NCI-H2171 (cell line): ENCODE measurements around the gene MXD4.

Experiments
- DNase-seq: peaks from one replicate; lab custom pipeline; 2025; lab: John Stamatoyannopoulos, UW

The MXD4 gene

GRCh38 chr4:2262145-2262943 lies 435 bp upstream of the MXD4 start:
- DNase-seq = peak; percentile 93

- DNase-seq = no peak
Observed at GRCh38 chr4:2261110-2261852, 628 bp downstream of the MXD4 start.

GRCh38 chr4:2260344-2261109 lies 1.4 kb downstream of the MXD4 start:
- no peak for DNase-seq

- no peak for DNase-seq
Observed at GRCh38 chr4:2259541-2260343, 2.2 kb downstream of the MXD4 start.

- DNase-seq = no peak
Observed at GRCh38 chr4:2259036-2259540, 2.8 kb downstream of the MXD4 start.

- DNase-seq = no peak
Observed at GRCh38 chr4:2258091-2259035, 3.5 kb downstream of the MXD4 start.

GRCh38 chr4:2257361-2258081 lies 4.4 kb downstream of the MXD4 start:
- no peak for DNase-seq

- no peak for DNase-seq
Observed at GRCh38 chr4:2256781-2257191, 5.1 kb downstream of the MXD4 start.

GRCh38 chr4:2256156-2256731 lies 5.7 kb downstream of the MXD4 start:
- no peak for DNase-seq

GRCh38 chr4:2255501-2256155 lies 6.3 kb downstream of the MXD4 start:
- no peak for DNase-seq

- DNase-seq = no peak
Observed at GRCh38 chr4:2254665-2255500, 7.0 kb downstream of the MXD4 start.

- DNase-seq = no peak
Observed at GRCh38 chr4:2253160-2254084, 8.5 kb downstream of the MXD4 start.

GRCh38 chr4:2252530-2253091 lies 9.3 kb downstream of the MXD4 start:
- no peak for DNase-seq

GRCh38 chr4:2251795-2252529 lies 9.9 kb downstream of the MXD4 start:
- DNase-seq = no peak

- no peak for DNase-seq
Observed at GRCh38 chr4:2251073-2251794, 10.7 kb downstream of the MXD4 start.
